GM23248 (cell line): Measurements from ENCODE around the gene IRAK1. TPM values are rescaled to one million over a fixed set of nuclear protein-coding genes. Genes with fewer than 3 reads are reported as not detected.

Experiments
- DNase-seq: peaks from one replicate; pipeline ENCODE4 v3.0.0-alpha.2; 2015
- H2AFZ ChIP-seq: fragments of 200-600 bp; sonication (generic); 2 replicates; pipeline ENCODE4 v1.6.1; 2016; ENCODE audit warnings: antibody characterized with exemption
- H3F3A ChIP-seq: fragments of 200-600 bp; sonication (generic); 2 replicates; pipeline ENCODE4 v1.6.1; 2016; ENCODE audit warnings: mild to moderate bottlenecking, antibody characterized with exemption, mixed run types; ENCODE audit not compliant: insufficient read depth
- H3K27ac ChIP-seq: fragments of 200-600 bp; sonication (generic); 2 replicates; pipeline ENCODE4 v1.5.1; 2016; ENCODE audit warnings: mild to moderate bottlenecking
- H3K27me3 ChIP-seq: fragments of 200-600 bp; sonication (generic); replicated peaks from 2 replicates; pipeline ENCODE4 v1.6.1; 2016; ENCODE audit warnings: mild to moderate bottlenecking; ENCODE audit not compliant: insufficient read depth
- H3K36me3 ChIP-seq: fragments of 200-600 bp; sonication (generic); 2 replicates; pipeline ENCODE4 v1.6.1; 2016; ENCODE audit warnings: low read depth, mild to moderate bottlenecking
- H3K4me1 ChIP-seq: fragments of 200-600 bp; sonication (generic); 2 replicates; pipeline ENCODE4 v1.6.1; 2016; ENCODE audit warnings: mild to moderate bottlenecking; ENCODE audit not compliant: insufficient read depth
- H3K4me2 ChIP-seq: fragments of 200-600 bp; sonication (generic); one replicate; pipeline ENCODE4 v1.6.1; 2016; ENCODE audit warnings: mild to moderate bottlenecking; ENCODE audit not compliant: unreplicated experiment
- H3K4me3 ChIP-seq: fragments of 200-600 bp; sonication (generic); 2 replicates; pipeline ENCODE4 v1.5.1; 2016; ENCODE audit warnings: mild to moderate bottlenecking
- H3K79me2 ChIP-seq: fragments of 200-600 bp; sonication (generic); 2 replicates; pipeline ENCODE4 v1.6.1; 2016; ENCODE audit warnings: mild to moderate bottlenecking; ENCODE audit not compliant: insufficient read depth
- H3K9ac ChIP-seq: fragments of 200-600 bp; sonication (generic); 2 replicates; pipeline ENCODE4 v1.6.1; 2016; ENCODE audit warnings: mild to moderate bottlenecking
- H3K9me2 ChIP-seq: fragments of 200-600 bp; sonication (generic); 2 replicates; pipeline ENCODE4 v1.6.1; 2016; ENCODE audit warnings: mixed run types, mild to moderate bottlenecking, moderate library complexity; ENCODE audit not compliant: insufficient read depth
- H3K9me3 ChIP-seq: fragments of 200-600 bp; sonication (generic); one replicate; pipeline ENCODE4 v1.6.1; 2017; ENCODE audit warnings: low read depth
- H4K20me1 ChIP-seq: fragments of 200-600 bp; sonication (generic); 2 replicates; pipeline ENCODE4 v1.6.0; 2016; ENCODE audit not compliant: insufficient read depth
- EZH2 ChIP-seq: fragments of 200-600 bp; sonication (generic); IDR thresholded peaks from 2 replicates; pipeline ENCODE4 v1.6.1; 2018; ENCODE audit warnings: antibody characterized with exemption, mild to moderate bottlenecking; ENCODE audit not compliant: insufficient read depth, poor library complexity, severe bottlenecking
- EZH2phosphoT487 ChIP-seq: fragments of 200-600 bp; sonication (generic); IDR thresholded peaks from 2 replicates; pipeline ENCODE4 v1.6.1; 2018; ENCODE audit warnings: antibody characterized with exemption, moderate library complexity, mild to moderate bottlenecking, low read depth; ENCODE audit not compliant: insufficient read depth
- WGBS, 2 experiments: methylation state at CpG; one replicate each; pipeline ENCODE4 v1.1.6; 2015 to 2017; ENCODE audit warnings: low lambda C conversion rate in 2 of 2, low coverage in 1 of 2; ENCODE audit errors: missing lambda C conversion rate in 2 of 2; 5-methylcytosine and 5-hydroxymethylcytosine counted together
- in situ Hi-C: fragments of 300-500 bp; cut with MboI; formaldehyde crosslinking; loops from 2 replicates; pipeline ENCODE4 v1.15.0; 2020
- polyA plus RNA-seq: library from polyadenylated mRNA; unstranded; fragments of >200 nt; fragmentation: Nextera tagmentation; extraction: Ambion mirVana; gene quantifications from 2 replicates; pipeline ENCODE4 v1.2.1, GENCODE V29; 2016
- total RNA-seq: library from RNA; depleted of rRNA; stranded (reverse); fragments of >200 nt; shearing (Covaris generic); gene quantifications from 2 replicates; pipeline ENCODE4 v1.2.3, GENCODE V29; 2014

IRAK1 gene
- total and polyA plus RNA-seq, 2 experiments from 2014 or later: 54.7 to 58.7 TPM

DNA sequence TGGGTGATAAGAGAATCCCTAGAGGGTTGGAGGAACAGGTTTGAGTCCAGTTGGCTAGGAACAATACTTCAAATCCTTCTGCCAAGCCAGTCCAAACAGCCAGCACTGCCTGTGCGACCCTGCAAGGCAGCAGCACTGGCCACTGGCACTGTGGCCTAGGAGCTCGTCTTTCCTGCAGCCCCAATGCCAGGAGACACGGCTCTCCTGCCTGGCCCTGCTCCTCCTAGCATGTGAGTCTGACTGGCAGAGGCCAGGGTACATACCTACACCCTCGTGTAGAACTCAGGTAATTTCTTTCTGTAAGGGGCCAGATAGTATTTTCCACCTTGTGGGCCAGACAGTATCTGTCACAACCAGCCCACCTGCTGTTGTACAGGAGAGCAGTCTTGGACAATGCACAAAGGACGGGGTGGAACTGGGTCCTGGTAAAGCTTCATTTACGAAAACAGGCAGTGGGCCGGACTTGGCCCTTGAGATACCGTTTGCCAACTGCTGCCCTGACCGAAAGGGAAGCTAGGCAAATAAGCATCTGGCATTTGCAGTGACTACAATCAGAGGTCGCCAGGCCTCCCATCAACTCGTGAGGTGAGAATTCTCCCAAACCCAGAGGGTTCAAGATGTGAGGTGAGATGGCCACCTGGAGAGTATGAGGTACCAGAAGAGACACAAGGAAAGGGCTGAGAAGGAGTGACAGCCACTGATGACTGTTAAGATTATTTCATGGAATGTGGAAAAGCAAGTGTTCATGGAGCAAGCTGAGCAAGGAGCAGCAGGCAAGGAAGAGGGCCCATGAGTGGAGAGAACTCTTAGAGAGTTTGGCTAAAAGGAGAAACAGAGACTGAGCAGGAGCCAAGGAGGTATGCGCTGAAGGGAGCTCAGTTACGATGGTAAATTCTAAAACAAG lies 29.8 kb upstream of the IRAK1 start:
- no peak overlapping the region for H3K4me3 ChIP-seq
- no peaks in the 10 kb centered on the region; the same call in 1 of the 2 replicates for H3K36me3 ChIP-seq
- H3K4me2 ChIP-seq: no peak overlapping the region
- H3K27me3 ChIP-seq: no peaks in the 10 kb centered on the region
- in situ Hi-C loops: no loop called here
- no peaks in the 10 kb centered on the region for H4K20me1 ChIP-seq
- H3K4me1 ChIP-seq: peaks cover 32% of the 10 kb centered on the region
- H2AFZ ChIP-seq: no peak overlapping the region
- H3F3A ChIP-seq: peaks cover 13% of the 10 kb centered on the region
- H3K9ac ChIP-seq: peak overlapping the region; percentile 36
- H3K9me3 ChIP-seq: no peaks in the 10 kb centered on the region
- H3K27ac ChIP-seq: peak overlapping the region; percentile 37
- TF ChIP-seq EZH2 (no peak), EZH2phosphoT487 (no peak)
- no peak for DNase-seq
- 57 to 62% methylated on average over 12 to 13 of the region's 13 CpGs for WGBS, 2 experiments
- H3K79me2 ChIP-seq: peaks cover 84% of the 10 kb centered on the region
- no peaks in the 10 kb centered on the region for H3K9me2 ChIP-seq

DNA sequence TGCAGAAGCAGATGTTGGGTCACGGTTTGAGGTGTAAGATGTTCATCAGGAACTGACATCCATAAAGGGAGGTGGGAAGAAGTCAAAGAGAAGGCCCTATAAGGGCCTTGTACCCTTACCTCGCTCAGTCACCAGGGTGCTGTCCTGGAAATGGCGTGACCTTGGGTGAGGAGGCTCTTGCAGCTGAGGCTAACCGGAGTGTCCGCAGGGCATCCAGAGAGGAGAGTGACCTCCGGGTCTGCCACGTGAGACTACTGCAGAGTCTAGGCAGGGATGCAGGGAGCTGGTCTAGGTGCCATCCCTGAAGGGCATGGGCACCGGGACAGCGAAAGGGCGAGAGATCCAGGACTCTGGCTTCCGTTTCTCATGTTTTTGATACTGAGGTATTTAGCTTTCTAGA lies 28.7 kb upstream of the IRAK1 start:
- Histone ChIP-seq H3K9me2 (no peaks in the 10 kb centered on the region), H3K4me3 (no peak overlapping the region), H2AFZ (no peak overlapping the region), H3K27me3 (no peaks in the 10 kb centered on the region), H4K20me1 (no peaks in the 10 kb centered on the region), H3F3A (peaks cover 17% of the 10 kb centered on the region), H3K4me2 (no peak overlapping the region), H3K4me1 (peaks cover 43% of the 10 kb centered on the region), H3K27ac (no peak overlapping the region), H3K79me2 (peaks cover 81% of the 10 kb centered on the region), H3K9ac (no peak overlapping the region), H3K36me3 (no peaks in the 10 kb centered on the region; the same call in 1 of the 2 replicates), H3K9me3 (no peaks in the 10 kb centered on the region)
- TF ChIP-seq EZH2: no peak
- TF ChIP-seq EZH2phosphoT487: no peak
- in situ Hi-C loops: no loop called here
- DNase-seq: no peak
- WGBS, 2 experiments: 89 to 97% methylated on average over 5 to 11 of the region's 11 CpGs

DNA sequence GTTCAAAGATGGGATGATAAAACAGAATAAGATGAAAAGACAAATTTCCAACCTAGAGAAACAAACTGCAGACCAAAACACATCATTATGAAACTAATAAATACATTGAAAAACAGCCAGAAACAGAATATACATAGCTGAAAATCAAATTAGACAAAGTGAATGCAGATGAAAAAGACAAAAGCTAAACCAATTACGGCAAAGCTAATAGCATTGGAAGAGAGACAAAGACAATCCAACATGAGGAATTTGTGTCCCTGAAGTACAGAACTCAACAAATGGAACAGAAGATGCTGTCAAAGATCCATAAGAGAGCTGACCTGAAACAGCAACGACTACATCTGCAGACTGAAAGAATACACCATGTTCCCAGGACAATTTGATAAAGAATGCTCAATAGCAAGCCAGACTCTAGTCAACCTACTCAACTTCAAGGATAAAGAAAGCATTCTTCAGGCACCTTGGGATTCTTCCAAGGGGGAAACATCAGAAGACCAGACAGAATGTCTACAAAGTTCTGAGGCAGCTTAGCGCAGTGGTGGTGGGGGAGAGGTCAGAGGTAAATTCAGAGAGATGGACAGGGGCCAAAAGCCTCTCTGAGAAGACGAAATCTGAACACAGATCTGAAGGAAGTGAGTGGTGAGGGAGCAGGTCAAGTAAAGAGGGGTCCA lies 27.4 kb upstream of the IRAK1 start:
- Histone ChIP-seq H3K4me3 (peak overlapping the region; percentile 32; the same call in 1 of the 2 replicates), H3K79me2 (peaks cover 69% of the 10 kb centered on the region), H3K9ac (peak overlapping the region; percentile 76), H3K27ac (peak overlapping the region; percentile 93), H3F3A (peaks cover 30% of the 10 kb centered on the region), H4K20me1 (no peaks in the 10 kb centered on the region), H3K4me1 (peaks cover 55% of the 10 kb centered on the region), H3K9me3 (no peaks in the 10 kb centered on the region), H3K9me2 (no peaks in the 10 kb centered on the region), H3K27me3 (no peaks in the 10 kb centered on the region), H2AFZ (no peak overlapping the region), H3K36me3 (no peaks in the 10 kb centered on the region; the same call in 1 of the 2 replicates), H3K4me2 (peak overlapping the region; percentile 71)
- 38 to 46% methylated on average over 4 of the region's 4 CpGs for whole genome bisulfite sequencing, 2 experiments
- TF ChIP-seq EZH2phosphoT487: no peak
- no peak for TF ChIP-seq EZH2
- DNase-seq: no peak
- in situ Hi-C loops: no loop called here

DNA sequence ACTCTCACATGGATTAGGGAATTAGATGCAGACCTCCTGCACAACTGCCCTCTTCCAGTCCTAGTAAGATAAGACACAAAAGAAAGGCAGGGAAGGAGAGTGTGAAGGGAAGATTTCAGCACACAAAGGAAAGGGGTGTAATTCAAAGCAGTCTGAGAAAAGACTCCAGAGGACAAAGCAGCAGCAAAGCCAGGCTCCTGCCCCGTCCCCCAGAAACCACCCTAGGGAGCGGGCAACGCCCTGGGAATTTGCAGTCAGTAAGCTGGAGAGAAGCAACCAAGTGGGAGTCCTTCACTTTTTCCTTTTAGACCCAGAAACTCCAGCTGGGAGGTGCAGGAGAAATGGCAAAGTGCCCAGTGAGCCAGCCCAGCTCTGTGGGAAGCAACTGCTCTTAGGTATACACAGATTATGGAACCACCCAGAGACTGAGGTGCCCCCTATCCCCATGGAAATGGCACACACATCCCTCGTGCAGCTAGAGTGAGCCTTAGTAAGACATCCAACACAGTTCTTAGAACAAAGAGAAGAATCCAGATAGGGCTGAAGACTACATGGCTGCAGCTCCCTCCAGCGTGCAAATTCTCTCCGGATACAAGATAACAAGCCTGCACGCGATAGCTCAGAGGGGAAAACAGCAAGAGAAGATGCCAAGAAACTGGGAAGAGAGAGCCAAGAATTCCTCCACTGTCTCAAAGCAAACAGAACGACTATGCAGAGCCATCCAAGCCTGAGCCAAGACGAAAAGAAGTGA lies 26.5 kb upstream of the IRAK1 start:
- Histone ChIP-seq H4K20me1 (no peaks in the 10 kb centered on the region), H3K4me3 (peak overlapping the region; percentile 32; the same call in 1 of the 2 replicates), H3K27me3 (no peaks in the 10 kb centered on the region), H3K79me2 (peaks cover 68% of the 10 kb centered on the region), H3K4me1 (peaks cover 63% of the 10 kb centered on the region), H2AFZ (no peak overlapping the region), H3K27ac (peak overlapping the region; percentile 93), H3K9ac (peak overlapping the region; percentile 76), H3F3A (peaks cover 39% of the 10 kb centered on the region), H3K36me3 (no peaks in the 10 kb centered on the region; the same call in 1 of the 2 replicates), H3K9me3 (no peaks in the 10 kb centered on the region), H3K9me2 (no peaks in the 10 kb centered on the region), H3K4me2 (peak overlapping the region; percentile 71)
- TF ChIP-seq EZH2phosphoT487 (no peak), EZH2 (no peak)
- WGBS, 2 experiments: 15 to 16% methylated on average over 10 of the region's 10 CpGs
- in situ Hi-C loops: no loop called here
- DNase-seq: peak; percentile 83
